HG03103 (cell line): ENCODE results near the gene PARL.
"Not testable (repeated sequence)": the region's sequence is repeated elsewhere in the genome, so short reads cannot be mapped to it uniquely, and the experiment has no call there.

ENCODE experiments used
- ATAC-seq: cut with Tn5 transposase; IDR thresholded peaks from one replicate; pipeline ENCODE4 v1.9.1; 2021; ENCODE audit warnings: low read depth; ENCODE audit not compliant: unreplicated experiment

The PARL gene

GRCh38 chr3:183796372-183796771 lies 88.3 kb downstream of the PARL start:
- no peak for ATAC-seq

DNA sequence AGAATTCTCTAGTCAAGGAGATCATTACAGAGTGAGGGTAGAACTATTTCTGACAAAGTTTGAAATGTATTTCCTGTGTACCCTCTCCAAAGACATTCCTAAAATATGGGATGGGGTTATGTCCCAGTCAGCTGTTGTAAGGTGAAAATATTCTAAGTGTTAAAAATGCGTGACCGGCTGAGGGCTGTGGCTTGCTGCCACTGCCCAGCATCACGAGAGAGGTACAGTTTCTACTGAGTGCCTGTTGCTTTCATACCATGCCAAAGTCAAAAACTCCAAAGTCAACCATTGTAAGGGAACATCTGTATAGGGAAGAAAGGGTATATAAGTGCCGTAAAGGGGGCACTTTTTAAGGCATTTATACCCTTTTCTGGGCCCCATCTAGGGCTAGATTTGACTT lies 90.2 kb downstream of the PARL start:
- no peak for ATAC-seq

GRCh38 chr3:183792976-183793375 lies 91.7 kb downstream of the PARL start:
- ATAC-seq: no peak

DNA sequence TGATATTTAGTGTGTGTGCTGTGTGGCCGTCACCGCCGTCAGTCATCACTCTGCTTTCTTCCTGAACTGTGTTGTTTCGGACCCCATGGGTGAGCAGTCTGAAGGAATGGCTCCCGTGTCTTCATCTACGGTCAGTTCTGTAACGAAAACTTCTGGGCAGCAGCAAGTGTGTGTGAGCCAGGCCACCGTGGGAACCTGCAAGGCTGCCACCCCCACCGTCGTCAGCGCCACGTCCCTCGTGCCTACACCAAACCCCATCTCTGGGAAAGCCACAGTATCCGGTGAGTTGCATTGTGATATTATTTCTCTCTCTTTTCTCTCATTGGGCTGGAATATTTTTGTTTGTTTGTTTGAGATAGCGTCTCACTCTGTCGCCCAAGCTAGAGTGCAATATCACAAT lies 94.0 kb downstream of the PARL start:
- ATAC-seq: no peak

DNA sequence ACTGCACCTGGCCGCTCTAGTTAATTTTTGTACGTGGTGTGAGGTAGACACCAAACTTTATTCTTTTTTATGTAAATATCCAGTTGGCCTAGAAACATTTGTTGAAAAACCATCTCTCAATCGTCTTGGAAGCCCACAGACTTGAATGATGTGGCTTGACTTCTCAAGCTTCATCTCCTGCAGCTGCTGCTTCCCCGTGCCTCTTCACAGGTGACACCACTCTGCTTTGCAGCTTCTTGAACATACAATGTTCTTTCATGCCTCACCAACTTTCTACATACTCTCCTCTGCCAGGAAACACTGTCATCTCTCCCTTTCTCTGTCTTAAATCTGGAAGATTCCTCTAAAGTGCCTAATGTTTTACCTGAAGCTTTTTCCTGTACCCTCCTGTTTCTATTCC lies 94.9 kb downstream of the PARL start:
- ATAC-seq: no peak

GRCh38 chr3:183784503-183784902 lies 100.2 kb downstream of the PARL start:
- ATAC-seq: not testable (repeated sequence)

GRCh38 chr3:183782576-183783276 lies 102.0 kb downstream of the PARL start:
- no peak for ATAC-seq

- ATAC-seq: no peak
These were observed 103.4 kb downstream of the PARL start for GRCh38 chr3:183781246-183781645.

DNA sequence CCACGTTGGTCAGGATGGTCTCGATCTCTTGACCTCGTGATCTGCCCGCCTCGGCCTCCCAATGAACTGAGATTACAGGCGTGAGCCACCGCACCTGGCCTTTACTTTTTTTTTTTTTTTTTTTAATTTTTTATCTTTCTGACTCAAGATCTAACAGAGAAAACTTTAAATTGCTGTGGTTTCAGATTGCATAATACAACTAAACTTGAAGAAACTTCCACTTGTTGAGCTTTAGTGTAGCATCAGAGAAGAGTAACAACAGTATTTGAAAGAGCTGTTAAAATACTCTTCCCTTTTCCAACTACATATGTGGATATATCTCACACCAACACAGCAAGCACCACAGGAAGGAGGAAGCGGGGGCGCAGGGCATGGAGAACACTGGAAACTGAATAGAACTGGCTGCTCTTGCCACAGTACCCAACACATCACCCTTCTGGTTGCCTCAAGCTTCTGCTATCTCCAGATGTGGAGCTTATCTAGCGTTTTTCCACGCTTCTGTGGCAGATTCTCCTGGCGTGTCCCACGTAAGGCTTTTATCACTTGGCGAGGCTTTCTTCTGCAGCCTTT lies 104.7 kb downstream of the PARL start:
- no peak for ATAC-seq
